ENCODE data around the gene TMX2.

DNA sequence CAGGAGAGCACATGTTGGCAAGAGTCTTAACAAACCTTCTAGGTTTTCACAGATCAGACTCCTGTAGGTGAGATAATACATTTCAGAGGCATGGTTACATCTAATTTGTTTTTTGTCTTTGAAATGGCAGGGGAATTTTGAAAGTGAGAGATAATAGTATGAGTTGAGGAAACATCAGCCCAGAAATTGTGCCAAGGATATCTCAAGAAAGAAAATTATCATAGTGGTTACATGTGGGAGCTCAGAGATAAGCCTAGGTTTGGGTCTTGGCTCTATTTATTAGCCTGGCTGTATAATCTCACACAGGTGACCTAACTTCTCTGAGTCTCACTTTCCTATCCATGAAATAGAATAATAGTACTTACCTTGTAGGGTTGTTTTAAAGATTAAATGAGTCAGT is 38.8 kb downstream of the TMX2 start:
- TF ChIP-seq, protein P1, sequence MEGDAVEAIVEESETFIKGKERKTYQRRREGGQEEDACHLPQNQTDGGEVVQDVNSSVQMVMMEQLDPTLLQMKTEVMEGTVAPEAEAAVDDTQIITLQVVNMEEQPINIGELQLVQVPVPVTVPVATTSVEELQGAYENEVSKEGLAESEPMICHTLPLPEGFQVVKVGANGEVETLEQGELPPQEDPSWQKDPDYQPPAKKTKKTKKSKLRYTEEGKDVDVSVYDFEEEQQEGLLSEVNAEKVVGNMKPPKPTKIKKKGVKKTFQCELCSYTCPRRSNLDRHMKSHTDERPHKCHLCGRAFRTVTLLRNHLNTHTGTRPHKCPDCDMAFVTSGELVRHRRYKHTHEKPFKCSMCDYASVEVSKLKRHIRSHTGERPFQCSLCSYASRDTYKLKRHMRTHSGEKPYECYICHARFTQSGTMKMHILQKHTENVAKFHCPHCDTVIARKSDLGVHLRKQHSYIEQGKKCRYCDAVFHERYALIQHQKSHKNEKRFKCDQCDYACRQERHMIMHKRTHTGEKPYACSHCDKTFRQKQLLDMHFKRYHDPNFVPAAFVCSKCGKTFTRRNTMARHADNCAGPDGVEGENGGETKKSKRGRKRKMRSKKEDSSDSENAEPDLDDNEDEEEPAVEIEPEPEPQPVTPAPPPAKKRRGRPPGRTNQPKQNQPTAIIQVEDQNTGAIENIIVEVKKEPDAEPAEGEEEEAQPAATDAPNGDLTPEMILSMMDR (IDR thresholded peaks at IDR 0.05), result no peak
- no peak for TF ChIP-seq POLR2A (IDR thresholded peaks at IDR 0.05)
